Breast epithelium (tissue), 3 donors: Measurements from ENCODE around the gene ARL4A.

ENCODE experiments used
- CTCF ChIP-seq, 3 donors: fragments of 450-650 bp; IDR thresholded peaks; one replicate each; pipeline ENCODE4 v1.5.1; 2016 to 2017; ENCODE audit warnings: antibody characterized with exemption in 3 of 3, mild to moderate bottlenecking in 3 of 3, moderate library complexity in 3 of 3
- POLR2A ChIP-seq: fragments of 450-650 bp; IDR thresholded peaks from one replicate; pipeline ENCODE4 v1.6.1; 2016; ENCODE audit warnings: antibody characterized with exemption, mild to moderate bottlenecking, moderate library complexity
- POLR2AphosphoS5 ChIP-seq, 3 donors: sonication (generic); formaldehyde crosslinking; IDR thresholded peaks; one replicate each; pipeline ENCODE4 v1.6.1; 2017; ENCODE audit warnings: antibody characterized with exemption in 3 of 3

DNA sequence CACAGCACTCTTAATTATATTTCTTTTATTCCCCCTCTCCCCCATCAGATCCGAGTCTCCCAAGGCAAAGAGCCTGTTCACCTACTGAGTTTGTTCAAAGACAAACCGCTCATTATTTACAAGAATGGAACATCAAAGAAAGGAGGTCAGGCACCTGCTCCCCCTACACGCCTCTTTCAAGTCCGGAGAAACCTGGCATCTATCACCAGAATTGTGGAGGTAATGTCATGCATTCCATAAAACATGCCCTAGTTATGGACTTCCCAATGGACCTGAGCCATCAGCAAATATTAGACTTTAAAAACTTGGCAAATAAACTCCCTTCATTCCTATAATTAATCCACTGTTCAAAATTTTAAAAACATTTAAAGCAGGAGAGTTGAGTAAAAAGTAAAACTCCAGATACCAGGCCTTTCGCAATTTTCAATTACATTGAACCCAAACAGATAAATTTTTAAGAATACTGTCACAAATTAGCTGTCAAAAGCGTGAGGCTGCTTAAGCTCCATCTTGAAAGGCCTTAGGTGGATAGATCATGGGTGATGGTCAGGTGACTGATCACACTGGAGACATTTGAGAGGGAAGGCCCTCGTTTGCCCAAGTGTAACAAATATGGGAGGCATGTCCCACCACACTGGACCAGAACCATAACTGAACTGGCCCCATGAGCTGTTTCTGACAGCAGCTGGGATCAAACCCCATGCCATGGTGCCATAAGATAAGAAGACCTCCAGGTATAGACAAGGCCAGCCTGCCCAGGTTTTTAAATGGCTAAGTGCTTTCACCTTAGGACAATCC lies 46.9 kb upstream of the ARL4A start:
- TF ChIP-seq POLR2A (no peak), CTCF (IDR thresholded peaks at IDR 0.05) (no peak), POLR2AphosphoS5 (IDR thresholded peaks at IDR 0.05) (no peak)
